Skeletal muscle tissue (tissue), 4 donors: ENCODE data around the gene REN. TPM values are rescaled to one million over a fixed set of nuclear protein-coding genes. Genes with fewer than 3 reads are reported as not detected.

ENCODE experiments used
- H3K27ac ChIP-seq: one replicate; pipeline ENCODE4 v1.7.0; 2013; ENCODE audit warnings: mild to moderate bottlenecking, low read depth, low read length, inconsistent platforms
- H3K27me3 ChIP-seq, 3 donors: one replicate each; pipeline ENCODE4 v1.7.0; 2013; ENCODE audit warnings: low read length in 3 of 3; ENCODE audit not compliant: control insufficient read depth in 3 of 3, insufficient read depth in 3 of 3
- H3K36me3 ChIP-seq, 3 donors: one replicate each; pipeline ENCODE4 v1.7.0; 2013; ENCODE audit warnings: low read length in 3 of 3; ENCODE audit not compliant: control insufficient read depth in 3 of 3, insufficient read depth in 3 of 3
- H3K4me1 ChIP-seq, 3 donors: one replicate each; pipeline ENCODE4 v1.7.0; 2013; ENCODE audit warnings: low read length in 3 of 3, mild to moderate bottlenecking in 3 of 3; ENCODE audit not compliant: control insufficient read depth in 3 of 3, insufficient read depth in 3 of 3
- H3K4me3 ChIP-seq, 3 donors: one replicate each; pipeline ENCODE4 v1.7.0; 2013; ENCODE audit warnings: low read length in 3 of 3
- H3K9ac ChIP-seq, 3 donors: one replicate each; pipeline ENCODE4 v1.7.0; 2013; ENCODE audit warnings: low read length in 3 of 3, mild to moderate bottlenecking in 3 of 3, moderate library complexity in 2 of 3, low read depth in 1 of 3
- H3K9me3 ChIP-seq, 3 donors: one replicate each; pipeline ENCODE4 v1.7.0; 2013; ENCODE audit warnings: low read length in 3 of 3; ENCODE audit not compliant: control insufficient read depth in 3 of 3
- total RNA-seq: library from RNA; depleted of rRNA; stranded (reverse); fragments of >200 nt; gene quantifications from one replicate; pipeline ENCODE4 v1.2.3, GENCODE V29; 2014
- donor health status: Osteomylitis.

REN gene
- total RNA-seq, 1 donor from 2014 or later: not detected

- no peak overlapping the region for H3K27ac ChIP-seq
- no peaks in the 10 kb centered on the region for H3K36me3 ChIP-seq
- H3K9ac ChIP-seq: no peak overlapping the region
- H3K4me1 ChIP-seq: peaks cover 2 to 19% (median 7%) of the 10 kb centered on the region in 3 donors
- H3K27me3 ChIP-seq: peaks cover 26 to 57% (median 27%) of the 10 kb centered on the region in 3 donors
- no peak overlapping the region for H3K4me3 ChIP-seq
- H3K9me3 ChIP-seq: no peaks in the 10 kb centered on the region
Measured at GRCh38 chr1:204192046-204192445, 25.9 kb upstream of the REN start.

DNA sequence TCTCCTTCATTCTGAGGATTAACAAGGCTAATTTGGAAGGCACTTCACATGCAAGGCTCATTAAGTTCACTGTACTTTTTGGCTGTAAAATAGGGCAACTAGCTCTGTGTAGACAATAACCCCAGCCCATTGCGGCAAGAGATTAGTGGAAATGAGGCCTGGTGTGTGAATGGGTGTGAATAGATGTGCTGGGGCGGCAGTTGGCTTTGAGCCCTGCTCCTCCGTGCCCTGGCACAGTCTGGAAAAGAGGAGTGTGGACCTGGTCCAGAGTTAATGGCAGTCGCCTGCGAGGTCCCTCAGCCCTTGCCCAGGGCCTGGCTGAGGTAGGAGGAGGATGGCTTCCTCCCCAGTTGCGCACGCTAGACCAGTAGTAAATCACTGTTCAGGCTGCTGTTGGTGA, 25.3 kb upstream of the REN start:
- Histone ChIP-seq H3K4me1 (peaks cover 2 to 19% (median 7%) of the 10 kb centered on the region in 3 donors), H3K27ac (no peak overlapping the region), H3K9ac (no peak overlapping the region), H3K9me3 (no peaks in the 10 kb centered on the region), H3K4me3 (no peak overlapping the region), H3K27me3 (peaks cover 27 to 56% (median 29%) of the 10 kb centered on the region in 3 donors), H3K36me3 (no peaks in the 10 kb centered on the region)

DNA sequence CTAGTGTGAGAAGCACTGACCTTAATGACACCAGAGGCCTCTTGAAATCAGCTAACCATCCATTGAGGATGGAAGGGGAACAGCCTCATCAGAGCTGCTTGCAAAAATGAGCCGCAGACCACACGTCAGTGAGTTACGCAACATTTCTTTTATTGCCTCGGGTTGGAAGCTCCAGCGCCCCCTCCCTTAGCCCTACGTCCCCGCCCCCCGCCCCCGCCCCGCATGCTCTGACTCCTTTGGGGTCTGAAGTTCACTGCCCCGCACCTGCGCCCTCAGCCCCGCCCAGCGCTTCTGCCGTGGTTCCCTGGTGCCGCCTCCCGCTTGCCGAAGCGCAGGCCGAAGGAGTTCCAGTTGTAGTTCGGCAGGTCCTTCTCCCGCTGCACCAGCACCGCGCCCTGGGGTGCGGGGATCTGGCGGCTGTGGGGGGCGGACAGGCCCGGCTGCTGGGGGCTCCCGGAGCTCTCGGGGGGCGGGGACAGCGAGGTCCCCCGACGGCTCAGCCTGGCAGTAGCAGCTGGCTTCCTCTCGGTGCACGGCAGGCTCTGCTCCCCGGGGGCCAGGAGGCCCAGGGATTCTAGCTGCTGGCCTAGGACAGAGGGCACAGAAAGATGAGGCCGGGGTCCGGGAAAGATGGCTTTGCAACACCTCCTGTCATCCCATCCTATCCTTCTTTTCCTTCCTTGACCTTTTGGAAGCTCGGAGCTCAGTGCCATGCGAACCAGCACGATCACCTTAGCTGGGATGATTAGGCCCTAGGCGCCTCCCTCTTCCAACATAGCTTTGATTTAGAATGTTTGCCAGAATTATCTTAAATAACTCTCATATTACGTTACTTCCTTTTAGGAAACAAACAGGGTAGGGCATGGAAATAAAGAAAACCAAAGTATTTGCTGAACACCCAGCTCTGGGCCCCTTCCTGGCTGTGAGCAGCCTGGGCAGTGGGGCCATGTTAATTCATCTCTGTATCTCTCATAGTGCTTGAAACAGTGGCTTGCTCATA, 24.4 kb upstream of the REN start:
- Histone ChIP-seq H3K4me1 (peaks cover 2 to 19% (median 7%) of the 10 kb centered on the region in 3 donors), H3K9me3 (no peaks in the 10 kb centered on the region), H3K27me3 (peaks cover 27 to 55% (median 29%) of the 10 kb centered on the region in 3 donors), H3K9ac (no peak overlapping the region), H3K4me3 (no peak overlapping the region), H3K36me3 (no peaks in the 10 kb centered on the region), H3K27ac (no peak overlapping the region)

GRCh38 chr1:204188959-204189639, 23.0 kb upstream of the REN start:
- peaks cover 22 to 42% (median 29%) of the 10 kb centered on the region in 3 donors for H3K27me3 ChIP-seq

GRCh38 chr1:204186597-204186996, 20.5 kb upstream of the REN start:
- H3K9ac ChIP-seq: no peak overlapping the region
- no peaks in the 10 kb centered on the region for H3K36me3 ChIP-seq
- H3K9me3 ChIP-seq: no peaks in the 10 kb centered on the region
- H3K4me3 ChIP-seq: no peak overlapping the region
- H3K27me3 ChIP-seq: peaks cover 19 to 33% (median 29%) of the 10 kb centered on the region in 3 donors
- no peak overlapping the region for H3K27ac ChIP-seq
- H3K4me1 ChIP-seq: peaks cover 1 to 10% (median 2%) of the 10 kb centered on the region in 3 donors

More at GRCh38 chr1:204188959-204189639, 23.0 kb upstream of the REN start:
- peaks cover 2 to 19% (median 7%) of the 10 kb centered on the region in 3 donors for H3K4me1 ChIP-seq
- no peak overlapping the region for H3K4me3 ChIP-seq
- no peak overlapping the region for H3K9ac ChIP-seq
- H3K36me3 ChIP-seq: no peaks in the 10 kb centered on the region
- no peaks in the 10 kb centered on the region for H3K9me3 ChIP-seq
- no peak overlapping the region for H3K27ac ChIP-seq

GRCh38 chr1:204181116-204181515, 15.0 kb upstream of the REN start:
- H3K9me3 ChIP-seq: no peaks in the 10 kb centered on the region
- no peak overlapping the region for H3K9ac ChIP-seq
- no peak overlapping the region for H3K4me3 ChIP-seq
- H3K27ac ChIP-seq: no peak overlapping the region
- H3K27me3 ChIP-seq: peaks cover 0 to 23% (median 8%) of the 10 kb centered on the region in 3 donors
- no peaks in the 10 kb centered on the region for H3K36me3 ChIP-seq
- no peaks in the 10 kb centered on the region for H3K4me1 ChIP-seq

DNA sequence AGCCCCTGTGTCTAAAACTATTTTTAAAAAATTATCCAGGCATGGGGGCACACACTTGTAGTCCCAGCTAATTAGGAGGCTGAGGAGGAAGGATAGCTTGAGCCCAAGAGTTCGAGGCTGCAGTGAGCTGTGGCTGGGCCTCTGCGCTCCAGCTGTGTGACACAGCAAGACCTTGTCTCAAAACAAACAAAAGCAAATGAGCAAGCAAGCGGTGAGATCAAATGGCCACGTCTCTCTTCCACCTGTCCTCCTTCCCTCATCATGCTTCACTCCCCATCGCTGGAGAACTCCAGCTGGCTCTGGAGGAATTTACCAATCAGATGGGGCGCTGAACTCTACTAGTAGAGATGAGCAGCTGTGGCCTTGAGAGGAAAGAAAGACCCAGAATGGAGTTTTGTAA, 14.0 kb upstream of the REN start:
- Histone ChIP-seq H3K36me3 (no peaks in the 10 kb centered on the region), H3K27ac (no peak overlapping the region), H3K4me3 (no peak overlapping the region), H3K27me3 (peaks cover 0 to 24% (median 9%) of the 10 kb centered on the region in 3 donors), H3K4me1 (no peaks in the 10 kb centered on the region), H3K9ac (no peak overlapping the region), H3K9me3 (no peaks in the 10 kb centered on the region)

DNA sequence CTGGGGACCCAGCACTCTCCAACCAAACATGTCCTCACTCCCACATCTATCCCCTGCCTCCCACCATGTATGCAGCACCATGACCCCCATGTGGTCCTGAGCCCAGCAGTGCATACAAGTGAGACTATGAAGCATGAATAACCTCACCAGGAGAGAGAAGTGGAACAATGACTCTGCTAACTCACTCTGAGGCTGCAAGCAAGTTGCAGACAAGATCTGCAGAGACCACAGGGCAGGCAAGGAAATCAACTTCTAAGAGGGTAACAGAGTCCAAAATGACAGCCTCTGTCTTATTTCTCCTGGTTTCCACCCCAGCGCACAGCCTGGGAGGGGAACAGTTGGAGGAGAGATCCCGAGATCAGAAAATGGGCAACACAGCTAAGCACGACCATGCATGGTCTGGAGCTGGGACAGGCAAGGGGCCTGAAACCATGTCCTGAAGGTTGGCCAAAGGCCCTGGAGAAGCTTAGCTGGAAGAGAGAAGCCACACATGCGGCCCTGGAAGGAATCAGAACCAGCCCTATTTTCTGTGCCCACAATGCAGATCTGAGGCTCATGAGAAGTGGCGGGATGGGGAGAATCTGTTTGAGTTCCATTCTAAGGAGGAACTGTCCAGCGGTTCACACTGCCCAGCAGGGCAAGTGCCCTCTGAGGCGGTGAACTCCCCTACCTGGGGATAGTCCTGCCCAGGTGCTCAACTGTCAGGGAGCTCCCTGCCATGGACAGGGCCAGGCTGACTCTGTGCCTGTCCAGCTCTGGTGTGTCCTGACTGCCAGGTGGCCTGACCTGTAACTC, 12.5 kb upstream of the REN start:
- Histone ChIP-seq H3K4me1 (no peaks in the 10 kb centered on the region), H3K9me3 (no peaks in the 10 kb centered on the region), H3K36me3 (no peaks in the 10 kb centered on the region), H3K27me3 (peaks cover 0 to 24% (median 11%) of the 10 kb centered on the region in 3 donors), H3K27ac (no peak overlapping the region), H3K9ac (no peak overlapping the region), H3K4me3 (no peak overlapping the region)

- Histone ChIP-seq H3K4me1 (no peaks in the 10 kb centered on the region), H3K27me3 (peaks cover 0 to 24% (median 11%) of the 10 kb centered on the region in 3 donors), H3K9me3 (no peaks in the 10 kb centered on the region), H3K9ac (no peak overlapping the region), H3K27ac (no peak overlapping the region), H3K36me3 (no peaks in the 10 kb centered on the region), H3K4me3 (no peak overlapping the region)
Measured at GRCh38 chr1:204177133-204177532, 11.0 kb upstream of the REN start.
